Embryonic facial prominence (tissue), 1 donor: ENCODE measurements around the gene CLCC1.

Experiments used
- DNase-seq: peaks from one replicate; pipeline ENCODE4 v3.0.0-alpha.2; 2016; ENCODE audit errors: extremely low spot score

CLCC1 gene

DNA sequence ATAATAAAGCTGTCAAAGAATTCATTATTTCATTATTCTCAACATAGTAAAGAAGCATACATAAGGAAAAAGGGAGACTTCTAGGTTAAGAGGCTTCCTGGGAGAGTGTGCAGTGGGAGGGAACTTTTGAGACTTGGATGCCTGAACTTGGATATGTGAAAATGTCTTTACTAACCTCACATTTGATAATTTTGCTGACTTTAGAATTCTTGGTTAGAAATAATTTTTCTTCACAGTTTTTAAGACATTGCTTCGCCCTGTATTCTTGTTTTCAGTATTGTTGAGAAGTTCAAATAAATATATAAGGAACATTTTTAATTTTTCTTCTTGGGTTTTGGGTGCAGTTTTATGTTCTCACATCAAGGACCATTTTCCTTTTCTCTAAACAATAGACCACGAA, 46.5 kb downstream of the CLCC1 start:
- DNase-seq = no peak
